HG03175 (cell line): ENCODE results near the gene CHD6.
"Not testable (repeated sequence)": the region's sequence is repeated elsewhere in the genome, so short reads cannot be mapped to it uniquely, and the experiment has no call there.

Source experiments
- ATAC-seq: cut with Tn5 transposase; IDR thresholded peaks from one replicate; pipeline ENCODE4 v1.9.1; 2021; ENCODE audit warnings: mild to moderate bottlenecking, moderate library complexity; ENCODE audit not compliant: unreplicated experiment

The CHD6 gene

GRCh38 chr20:41551011-41551705 lies 67.0 kb downstream of the CHD6 start:
- ATAC-seq: no peak

DNA sequence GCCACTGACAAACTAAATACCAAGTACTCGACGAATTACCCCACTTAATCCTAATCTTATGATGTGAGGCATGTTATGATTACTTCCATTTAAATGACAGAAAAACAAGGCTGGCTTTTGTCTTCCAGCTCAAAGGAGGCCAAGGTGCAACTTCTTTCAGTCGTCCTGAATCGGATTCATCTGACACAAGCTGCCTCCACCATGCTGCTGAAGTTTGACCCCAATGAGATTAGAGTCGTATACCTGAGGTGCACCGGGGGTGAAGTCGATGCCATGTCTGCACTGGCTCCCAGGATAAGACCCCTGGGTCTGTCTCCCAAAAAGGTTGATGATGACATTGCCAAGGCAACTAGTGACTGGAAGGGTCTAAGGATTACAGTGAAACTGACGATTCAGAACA lies 71.0 kb downstream of the CHD6 start:
- no peak for ATAC-seq

GRCh38 chr20:41546535-41546934 lies 71.6 kb downstream of the CHD6 start:
- no peak for ATAC-seq

DNA sequence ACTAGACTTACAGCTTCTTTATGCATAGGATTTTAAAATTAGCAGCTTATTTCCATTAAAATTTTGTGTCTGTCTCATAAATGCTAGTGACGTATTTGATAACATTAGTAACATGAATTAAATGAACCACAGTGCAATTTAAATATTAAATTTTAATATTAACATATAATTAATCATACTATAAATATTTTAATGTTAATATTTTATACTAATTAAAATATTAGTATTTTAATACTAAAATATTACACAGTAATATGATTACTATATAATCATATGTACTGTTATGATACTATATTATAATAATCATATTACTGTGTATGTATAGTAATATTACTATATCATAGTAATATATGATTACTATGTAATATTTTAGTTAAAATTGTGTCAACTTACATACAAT lies 73.7 kb downstream of the CHD6 start:
- ATAC-seq: no peak

- no peak for ATAC-seq
Measured at GRCh38 chr20:41540918-41541317, 77.3 kb downstream of the CHD6 start.

DNA sequence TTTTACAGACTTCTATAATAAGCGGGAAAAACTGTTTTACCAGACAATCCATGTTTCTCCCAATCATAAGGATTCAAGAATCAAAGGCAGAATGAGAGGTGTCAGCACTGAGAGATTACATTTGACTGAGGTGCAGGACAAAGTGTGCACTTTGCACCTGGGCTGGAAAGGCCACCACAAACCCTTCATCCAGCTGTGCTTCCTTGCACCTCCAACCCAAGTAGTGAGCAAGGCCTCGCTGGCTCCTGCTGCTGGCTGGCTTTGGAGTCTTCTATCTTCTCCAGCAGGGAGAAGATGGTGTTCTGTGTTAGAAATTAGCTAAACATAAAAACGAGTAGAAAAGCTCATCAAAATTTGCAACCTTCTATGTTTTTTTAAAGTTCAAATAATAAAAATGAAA lies 77.7 kb downstream of the CHD6 start:
- ATAC-seq: no peak

DNA sequence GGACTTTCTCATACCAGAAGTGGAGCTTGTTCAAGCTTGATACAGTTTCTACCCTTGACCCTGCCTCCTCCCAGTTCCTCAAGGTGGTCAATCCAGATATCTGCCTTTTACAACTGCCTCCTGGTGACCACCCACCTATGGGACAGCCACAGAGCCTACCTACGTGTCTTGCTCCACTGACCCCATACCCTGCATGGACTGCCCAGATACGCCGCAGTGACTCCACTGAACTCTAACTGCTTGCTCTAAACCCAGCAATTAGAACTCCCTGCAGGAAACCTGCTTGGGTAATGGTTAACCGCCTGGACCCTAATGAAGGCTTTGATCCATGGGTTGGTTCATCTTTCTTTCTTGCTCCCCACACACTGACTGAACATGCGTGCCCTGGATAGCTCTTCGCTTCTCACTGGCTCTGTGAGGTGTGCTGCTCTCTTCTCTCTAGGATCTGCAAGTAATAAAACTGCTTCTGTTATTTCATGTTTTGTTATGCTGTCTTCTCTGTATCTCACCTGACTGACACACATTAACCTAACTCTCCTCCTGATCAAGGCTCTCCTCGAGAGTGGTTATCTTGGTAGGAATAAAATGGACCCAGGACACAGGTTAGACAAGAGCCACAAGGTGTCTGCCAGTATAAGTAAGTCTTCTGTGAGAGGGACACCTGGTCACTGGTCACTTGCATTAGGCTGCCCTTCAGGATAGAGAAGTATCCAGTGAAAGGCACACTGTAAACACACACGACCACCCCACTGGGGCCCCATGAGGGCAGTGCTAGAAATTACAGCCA lies 79.2 kb downstream of the CHD6 start:
- no peak for ATAC-seq

DNA sequence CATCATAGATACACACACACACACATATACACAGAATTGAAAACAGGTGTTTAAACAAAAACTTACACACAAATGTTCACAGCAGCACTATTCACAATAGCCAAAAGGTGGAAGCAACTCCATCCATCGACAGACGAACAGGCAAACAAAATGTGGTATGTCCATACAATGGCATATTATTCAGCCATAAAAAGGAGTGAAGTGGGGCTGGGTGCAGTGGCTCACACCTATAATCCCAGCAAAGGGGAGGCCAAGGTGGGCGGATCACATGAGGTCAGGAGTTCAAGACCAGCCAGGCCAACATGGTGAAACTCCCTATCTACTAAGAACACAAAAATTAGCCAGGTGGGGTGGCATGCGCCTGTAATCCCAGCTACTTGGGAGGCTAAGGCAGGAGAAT lies 80.3 kb downstream of the CHD6 start:
- ATAC-seq: no peak

DNA sequence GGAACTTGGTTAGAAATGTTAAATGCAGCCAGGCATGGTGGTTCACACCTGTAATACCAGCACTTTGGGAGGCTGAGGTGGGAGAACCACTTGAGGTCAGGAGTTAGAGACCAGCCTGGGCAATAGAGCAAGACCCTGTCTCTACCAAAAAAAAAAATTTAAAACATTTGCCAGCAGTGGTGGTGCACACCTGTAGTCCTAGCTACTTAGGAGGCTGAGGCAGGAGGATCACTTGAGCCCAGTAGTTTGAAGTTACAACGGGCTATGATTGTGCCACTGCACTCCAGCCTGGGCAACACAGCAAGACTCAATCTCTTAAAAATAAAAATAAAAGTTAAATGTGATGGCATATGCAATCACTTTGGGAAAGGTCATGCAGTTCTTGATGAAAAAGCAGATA lies 82.6 kb downstream of the CHD6 start:
- not testable (repeated sequence) for ATAC-seq

GRCh38 chr20:41534842-41535241 lies 83.3 kb downstream of the CHD6 start:
- ATAC-seq: no peak

DNA sequence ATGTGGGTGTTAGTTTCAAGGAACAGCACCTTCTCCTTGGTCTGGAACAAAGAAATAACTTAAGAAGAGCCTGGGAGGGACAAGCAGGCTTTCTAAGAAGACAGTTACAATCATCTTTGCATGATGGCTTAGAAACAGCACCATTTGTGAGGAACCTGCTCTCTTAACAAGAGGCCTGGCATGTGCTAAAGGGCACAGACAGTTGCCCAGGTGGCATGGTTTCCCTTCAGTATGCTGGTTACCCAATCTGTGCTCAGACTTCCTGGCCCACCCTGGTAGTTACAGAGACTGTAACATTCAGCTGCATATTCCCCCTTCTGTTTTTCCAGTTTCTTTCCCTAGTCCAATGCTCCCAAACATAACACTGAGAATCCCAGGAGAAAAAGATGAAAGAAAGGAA lies 84.0 kb downstream of the CHD6 start:
- ATAC-seq: no peak

GRCh38 chr20:41533537-41534136 lies 84.5 kb downstream of the CHD6 start:
- ATAC-seq: no peak

- ATAC-seq: no peak
Measured at GRCh38 chr20:41532935-41533334, 85.2 kb downstream of the CHD6 start.

GRCh38 chr20:41531518-41532275 lies 86.5 kb downstream of the CHD6 start:
- ATAC-seq: no peak

GRCh38 chr20:41530923-41531322 lies 87.3 kb downstream of the CHD6 start:
- no peak for ATAC-seq

DNA sequence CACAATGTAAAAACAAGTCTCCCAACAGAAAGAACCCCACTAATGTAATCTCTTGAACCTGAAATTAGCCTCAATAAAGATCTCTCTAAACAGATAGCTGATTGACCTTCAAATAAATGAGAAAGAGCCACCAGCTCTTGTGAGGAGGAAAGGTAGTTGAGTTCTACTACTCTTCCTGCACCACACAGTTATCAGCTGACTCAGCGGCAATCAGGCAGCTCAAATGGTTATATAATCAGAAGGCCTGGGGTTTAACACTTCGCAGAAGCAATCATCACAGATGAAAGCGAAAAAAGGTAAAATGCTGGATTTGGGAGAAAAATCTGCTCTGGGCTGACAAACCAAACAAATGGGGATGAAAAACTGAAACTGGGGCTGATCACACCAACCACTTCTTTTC lies 91.8 kb downstream of the CHD6 start:
- no peak for ATAC-seq

GRCh38 chr20:41524980-41525613 lies 93.1 kb downstream of the CHD6 start:
- ATAC-seq: no peak

DNA sequence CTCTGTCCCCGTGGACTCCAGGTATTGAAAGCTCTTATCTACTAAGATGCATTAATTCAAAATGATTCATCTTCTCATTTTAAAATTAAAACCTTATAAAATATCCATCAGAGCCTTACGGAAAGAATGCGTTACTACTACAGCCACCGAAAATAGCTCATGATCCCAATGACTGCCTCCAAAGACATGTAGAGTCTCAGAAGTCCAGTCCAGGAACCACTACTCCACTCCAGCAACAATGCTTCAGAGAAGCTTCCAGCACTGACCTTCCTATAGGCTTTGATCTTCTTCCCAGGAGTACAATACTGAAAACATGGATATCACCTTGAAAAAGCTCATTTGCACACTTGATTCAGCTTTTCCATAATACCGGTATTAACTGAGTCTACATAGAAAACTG lies 94.3 kb downstream of the CHD6 start:
- ATAC-seq: no peak

- no peak for ATAC-seq
Measured at GRCh38 chr20:41513829-41514228, 104.3 kb downstream of the CHD6 start.

DNA sequence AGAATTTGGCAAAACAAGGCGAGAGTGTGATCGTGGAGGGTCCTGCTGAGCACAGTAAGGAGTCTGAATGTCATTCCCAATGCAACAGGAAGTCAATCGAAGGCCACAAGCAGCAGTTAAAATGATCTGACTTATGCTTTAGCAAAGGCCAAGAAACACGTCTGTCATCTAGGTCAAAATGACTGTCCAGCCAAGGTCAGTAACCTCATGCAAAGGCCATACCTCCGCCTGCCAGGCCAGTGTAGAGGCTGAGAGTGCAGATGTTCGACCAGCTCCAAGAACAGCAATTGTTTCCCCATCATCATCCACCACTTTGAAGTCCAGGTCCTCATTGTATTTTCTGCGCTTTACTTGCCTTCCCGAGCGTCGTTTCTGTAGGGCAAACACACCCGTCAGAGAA lies 105.6 kb downstream of the CHD6 start:
- no peak for ATAC-seq

DNA sequence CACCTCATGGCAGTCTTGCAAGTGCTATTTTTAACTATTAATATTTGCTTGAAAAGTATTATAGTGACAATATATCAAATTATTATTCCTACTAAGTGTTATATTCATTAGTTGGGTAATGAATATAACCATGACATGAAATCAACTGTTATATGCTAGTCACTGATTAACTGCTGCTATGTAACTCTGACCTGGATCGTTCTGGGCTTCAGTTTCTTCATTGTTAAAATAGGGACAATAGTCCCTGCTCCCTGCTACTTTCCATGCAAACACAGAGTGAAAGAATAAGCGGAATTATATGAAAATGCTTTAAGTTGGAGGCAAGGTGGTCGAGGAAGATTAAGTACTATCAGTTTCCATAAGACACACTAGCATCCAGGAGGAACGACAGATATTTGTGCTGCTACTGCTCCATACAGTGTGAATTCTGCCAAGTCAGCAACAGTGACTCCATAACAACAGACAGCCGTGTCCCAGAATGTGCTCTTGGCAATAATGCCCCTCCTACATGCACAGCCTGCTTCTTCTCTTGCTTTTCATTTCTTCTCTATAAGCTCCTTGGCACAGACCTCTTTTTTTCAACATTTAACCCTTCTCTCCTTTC lies 107.2 kb downstream of the CHD6 start:
- no peak for ATAC-seq
